ENCODE measurements around the gene NT5DC3.

NT5DC3 gene

GRCh38 chr12:103840876-103841689 is at the start of gene NT5DC3:
NT5DC3 (minus strand) TSS chr12:103841234; CDS start chr12:103841156, 78 bp downstream.
- peak within 1 kb of the TSS; percentile 98 for H3K4me3 ChIP-seq (ENCODE audit: low read depth, low read length)
- TF ChIP-seq CTCF (IDR thresholded peaks at IDR 0.05; ENCODE audit: insufficient read depth, low read depth, low read length, missing control alignments): no peak
- peak; percentile 92 for DNase-seq (ENCODE audit: low read depth)

DNA sequence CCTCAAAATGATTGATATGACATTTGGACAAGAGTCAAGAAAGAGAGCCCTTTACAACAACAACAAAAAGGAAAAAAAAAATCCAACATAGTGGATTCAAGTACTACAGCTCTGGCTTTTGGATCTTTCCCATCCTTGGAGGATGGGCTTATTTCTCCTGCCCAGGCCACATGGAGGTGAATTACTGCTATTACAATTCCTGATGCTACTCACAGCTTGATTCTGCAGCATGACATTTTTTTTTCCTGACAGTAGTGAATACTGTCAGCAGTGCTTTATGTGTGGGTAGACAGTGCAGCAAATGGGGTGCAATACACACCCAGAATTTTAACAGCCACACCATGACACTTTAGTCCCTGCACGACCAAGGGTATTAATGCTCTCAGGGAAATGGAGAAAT is 46.7 kb upstream of the NT5DC3 start:
- H3K4me3 ChIP-seq (ENCODE audit: low read depth, low read length): no peak overlapping the region
- DNase-seq (ENCODE audit: low read depth): no peak
- no peak for TF ChIP-seq CTCF (IDR thresholded peaks at IDR 0.05; ENCODE audit: insufficient read depth, low read depth, low read length, missing control alignments)

DNA sequence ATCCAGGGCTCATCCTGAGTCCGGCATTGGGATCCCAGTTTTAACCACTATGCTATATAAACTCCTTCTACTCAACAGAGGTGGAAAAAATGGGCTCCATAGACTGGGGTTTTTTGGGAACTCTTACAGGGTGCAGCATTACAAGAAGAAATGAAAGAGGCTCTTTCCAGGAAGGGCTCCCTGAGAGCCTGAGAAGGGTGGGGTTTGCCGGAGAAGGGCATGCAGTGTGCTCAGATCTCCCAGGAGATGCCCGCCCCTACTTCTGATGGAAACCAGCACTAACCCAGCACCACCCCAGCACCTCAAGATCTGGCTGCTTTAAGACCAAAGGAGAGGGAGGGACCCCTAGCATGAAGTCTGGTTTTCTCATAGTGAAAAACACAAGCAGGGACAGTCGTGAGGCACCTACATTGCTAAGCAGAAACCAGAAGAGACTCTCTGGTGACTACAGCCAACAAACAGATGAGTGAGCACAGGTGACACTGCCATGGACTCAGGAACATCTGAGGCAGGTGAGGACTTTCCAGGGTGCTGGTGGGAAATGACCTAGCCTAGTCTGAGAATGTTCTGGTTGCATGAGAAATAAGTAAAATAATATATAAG is 45.3 kb upstream of the NT5DC3 start:
- DNase-seq (ENCODE audit: low read depth): peak; percentile 35
- no peak overlapping the region for H3K4me3 ChIP-seq (ENCODE audit: low read depth, low read length)
- no peak for TF ChIP-seq CTCF (IDR thresholded peaks at IDR 0.05; ENCODE audit: insufficient read depth, low read depth, low read length, missing control alignments)

GRCh38 chr12:103884316-103884715 is 43.3 kb upstream of the NT5DC3 start:
- peak; percentile 57 for TF ChIP-seq CTCF (IDR thresholded peaks at IDR 0.05; ENCODE audit: insufficient read depth, low read depth, low read length, missing control alignments)
- peak; percentile 83 for DNase-seq (ENCODE audit: low read depth)

GRCh38 chr12:103883908-103884307 is 42.9 kb upstream of the NT5DC3 start:
- no peak for DNase-seq (ENCODE audit: low read depth)
- TF ChIP-seq CTCF (IDR thresholded peaks at IDR 0.05; ENCODE audit: insufficient read depth, low read depth, low read length, missing control alignments): no peak
- no peak overlapping the region for H3K4me3 ChIP-seq (ENCODE audit: low read depth, low read length)

More at GRCh38 chr12:103884316-103884715, 43.3 kb upstream of the NT5DC3 start:
- no peak overlapping the region for H3K4me3 ChIP-seq (ENCODE audit: low read depth, low read length)

DNA sequence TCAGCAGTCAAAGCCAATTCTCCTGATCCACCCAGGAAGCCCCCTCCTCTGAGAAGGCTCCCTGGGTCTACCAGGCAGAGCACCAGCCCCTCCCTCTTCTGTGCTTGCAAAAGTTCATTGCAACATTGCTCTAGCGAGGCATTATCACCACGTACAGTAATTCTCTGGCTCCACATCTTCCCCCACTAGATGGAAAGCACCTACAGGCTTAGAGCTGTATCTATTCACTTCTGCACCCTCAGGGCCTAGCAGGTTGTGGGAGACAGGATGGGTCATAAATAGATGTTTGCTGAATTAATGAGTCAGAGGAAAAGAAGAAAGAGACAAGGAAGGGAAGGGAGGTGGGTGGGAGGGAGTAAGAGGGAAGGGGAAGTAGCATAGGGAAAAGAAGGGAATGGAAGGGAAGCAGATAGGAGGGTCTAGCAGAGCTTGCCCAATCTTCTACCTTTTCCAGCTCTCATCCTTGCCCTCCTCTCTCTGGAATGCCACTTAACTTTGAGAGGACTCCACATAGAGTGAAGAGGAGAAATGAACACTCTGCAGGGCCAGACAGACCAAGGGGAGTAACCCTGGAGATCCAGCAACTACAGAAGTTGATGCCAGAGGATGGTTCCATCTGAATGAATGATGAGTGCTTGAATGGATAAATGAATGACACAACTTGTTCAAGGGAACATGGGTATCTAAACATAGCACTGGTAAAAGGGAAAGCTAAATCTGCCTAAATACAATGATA is 42.0 kb upstream of the NT5DC3 start:
- DNase-seq (ENCODE audit: low read depth): peak; percentile 73
- no peak for TF ChIP-seq CTCF (IDR thresholded peaks at IDR 0.05; ENCODE audit: insufficient read depth, low read depth, low read length, missing control alignments)
- H3K4me3 ChIP-seq (ENCODE audit: low read depth, low read length): no peak overlapping the region

Measured in GM12865 (cell line).